ENCODE results near the gene NOL11.

The NOL11 gene

DNA sequence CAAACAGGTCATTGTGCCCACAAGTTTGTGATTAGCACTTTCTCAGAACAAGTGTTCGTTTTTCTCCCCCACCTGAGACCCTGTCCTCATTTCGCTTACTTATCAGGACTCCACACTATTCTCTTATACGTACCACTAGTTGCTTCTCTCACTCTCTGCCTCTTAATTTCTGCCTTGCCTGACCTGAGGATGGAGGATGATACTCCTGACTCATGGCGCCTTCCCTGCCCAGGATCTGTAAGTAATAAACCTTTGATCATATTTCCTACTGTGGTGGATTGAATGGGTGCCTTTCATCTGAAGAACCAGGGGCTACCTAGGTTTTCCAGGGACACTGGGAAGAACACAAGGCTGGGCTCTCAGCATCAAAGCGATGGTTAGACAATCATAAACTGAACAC, 67.8 kb downstream of the NOL11 start:
- Histone ChIP-seq H3K4me1 (no peaks in the 10 kb centered on the region), H3K27me3 (no peaks in the 10 kb centered on the region), H3K36me3 (no peaks in the 10 kb centered on the region), H3K9me3 (no peaks in the 10 kb centered on the region), H3K4me3 (ENCODE audit: low read depth, low read length) (no peak overlapping the region)
- DNase-seq: no peak
- TF ChIP-seq, protein P1, sequence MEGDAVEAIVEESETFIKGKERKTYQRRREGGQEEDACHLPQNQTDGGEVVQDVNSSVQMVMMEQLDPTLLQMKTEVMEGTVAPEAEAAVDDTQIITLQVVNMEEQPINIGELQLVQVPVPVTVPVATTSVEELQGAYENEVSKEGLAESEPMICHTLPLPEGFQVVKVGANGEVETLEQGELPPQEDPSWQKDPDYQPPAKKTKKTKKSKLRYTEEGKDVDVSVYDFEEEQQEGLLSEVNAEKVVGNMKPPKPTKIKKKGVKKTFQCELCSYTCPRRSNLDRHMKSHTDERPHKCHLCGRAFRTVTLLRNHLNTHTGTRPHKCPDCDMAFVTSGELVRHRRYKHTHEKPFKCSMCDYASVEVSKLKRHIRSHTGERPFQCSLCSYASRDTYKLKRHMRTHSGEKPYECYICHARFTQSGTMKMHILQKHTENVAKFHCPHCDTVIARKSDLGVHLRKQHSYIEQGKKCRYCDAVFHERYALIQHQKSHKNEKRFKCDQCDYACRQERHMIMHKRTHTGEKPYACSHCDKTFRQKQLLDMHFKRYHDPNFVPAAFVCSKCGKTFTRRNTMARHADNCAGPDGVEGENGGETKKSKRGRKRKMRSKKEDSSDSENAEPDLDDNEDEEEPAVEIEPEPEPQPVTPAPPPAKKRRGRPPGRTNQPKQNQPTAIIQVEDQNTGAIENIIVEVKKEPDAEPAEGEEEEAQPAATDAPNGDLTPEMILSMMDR (IDR thresholded peaks at IDR 0.05; ENCODE audit: low read depth, low read length): no peak

Data from BE2C (cell line).